Tibial artery (tissue), 4 donors: ENCODE data around the gene CEP350.

Experiments
- DNase-seq, 2 donors: peaks; one replicate each; pipeline ENCODE4 v3.0.0-alpha.2; 2019
- H3K27ac ChIP-seq, 2 donors: fragments of 200-600 bp; sonication (generic) in 1 of 2; 1 replicate in 1 of 2; 2 replicates in 1 of 2; pipeline ENCODE4 v1.5.1; 2018 to 2019; ENCODE audit warnings: mild to moderate bottlenecking in 1 of 2
- H3K27me3 ChIP-seq, 2 donors: fragments of 200-600 bp; sonication (generic) in 1 of 2; one replicate each; pipeline versions ENCODE4 v1.5.1 to v1.6.0; 2016 to 2019
- H3K36me3 ChIP-seq, 3 donors: fragments of 200-600 bp; sonication (generic) in 2 of 3; one replicate each; pipeline ENCODE4 v1.5.1; 2016 to 2019; ENCODE audit warnings: mild to moderate bottlenecking in 2 of 3
- H3K4me1 ChIP-seq, 4 donors: fragments of 200-600 bp; sonication (generic) in 2 of 4; 1 replicate in 3 of 4; 2 replicates in 1 of 4; pipeline ENCODE4 v1.5.1; 2016 to 2019
- H3K4me3 ChIP-seq, 2 donors: fragments of 200-600 bp; sonication (generic) in 1 of 2; 1 replicate in 1 of 2; 2 replicates in 1 of 2; pipeline ENCODE4 v1.5.1; 2018 to 2019; ENCODE audit warnings: mild to moderate bottlenecking in 2 of 2
- H3K9me3 ChIP-seq, 3 donors: fragments of 200-600 bp; sonication (generic) in 1 of 3; one replicate each; pipeline ENCODE4 v1.5.1; 2016 to 2019
- intact Hi-C: fragments of 100-400 bp; cut with DNase I; formaldehyde crosslinking; loops from one replicate; pipeline ENCODE4 v1.15.0; 2023; ENCODE audit warnings: low total_unique reads
- TF ChIP-seq, protein P1 (sequence below), 2 experiments: fragments of 200-600 bp in 1 of 2; fragments of 450-650 bp in 1 of 2; IDR thresholded peaks; one replicate each; pipeline ENCODE4 v1.5.1; 2017 to 2019; ENCODE audit warnings: antibody characterized with exemption in 2 of 2, mild to moderate bottlenecking in 1 of 2, moderate library complexity in 1 of 2

The CEP350 gene

DNA sequence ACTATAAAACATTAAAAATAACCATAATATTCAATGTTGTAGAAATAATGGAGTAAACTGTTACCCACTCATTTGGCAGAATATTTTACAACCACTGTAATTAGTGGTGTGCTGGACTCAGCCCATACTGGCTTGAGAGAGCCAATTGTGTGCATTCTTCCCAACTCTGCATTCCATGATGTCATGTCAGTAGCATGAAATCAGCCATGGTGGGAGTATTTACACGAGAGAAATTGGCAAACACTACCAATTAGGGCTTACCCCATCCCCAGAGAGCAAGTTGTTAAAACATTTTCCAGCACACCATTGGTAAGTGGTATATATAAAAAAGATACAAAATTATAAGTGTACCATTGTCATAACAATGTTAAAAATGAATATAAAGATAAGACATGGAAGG is 180.9 kb downstream of the CEP350 start:
- intact Hi-C loops = no loop called here
- H3K36me3 ChIP-seq = no peaks in the 10 kb centered on the region
- H3K9me3 ChIP-seq = no peaks in the 10 kb centered on the region
- no peak overlapping the region for H3K27ac ChIP-seq
- no peak for DNase-seq
- H3K4me1 ChIP-seq = no peaks in the 10 kb centered on the region
- TF ChIP-seq, protein P1, sequence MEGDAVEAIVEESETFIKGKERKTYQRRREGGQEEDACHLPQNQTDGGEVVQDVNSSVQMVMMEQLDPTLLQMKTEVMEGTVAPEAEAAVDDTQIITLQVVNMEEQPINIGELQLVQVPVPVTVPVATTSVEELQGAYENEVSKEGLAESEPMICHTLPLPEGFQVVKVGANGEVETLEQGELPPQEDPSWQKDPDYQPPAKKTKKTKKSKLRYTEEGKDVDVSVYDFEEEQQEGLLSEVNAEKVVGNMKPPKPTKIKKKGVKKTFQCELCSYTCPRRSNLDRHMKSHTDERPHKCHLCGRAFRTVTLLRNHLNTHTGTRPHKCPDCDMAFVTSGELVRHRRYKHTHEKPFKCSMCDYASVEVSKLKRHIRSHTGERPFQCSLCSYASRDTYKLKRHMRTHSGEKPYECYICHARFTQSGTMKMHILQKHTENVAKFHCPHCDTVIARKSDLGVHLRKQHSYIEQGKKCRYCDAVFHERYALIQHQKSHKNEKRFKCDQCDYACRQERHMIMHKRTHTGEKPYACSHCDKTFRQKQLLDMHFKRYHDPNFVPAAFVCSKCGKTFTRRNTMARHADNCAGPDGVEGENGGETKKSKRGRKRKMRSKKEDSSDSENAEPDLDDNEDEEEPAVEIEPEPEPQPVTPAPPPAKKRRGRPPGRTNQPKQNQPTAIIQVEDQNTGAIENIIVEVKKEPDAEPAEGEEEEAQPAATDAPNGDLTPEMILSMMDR (IDR thresholded peaks at IDR 0.05) = no peak
- peaks cover 0 to 7% of the 10 kb centered on the region in 2 donors for H3K27me3 ChIP-seq
- no peak overlapping the region for H3K4me3 ChIP-seq

DNA sequence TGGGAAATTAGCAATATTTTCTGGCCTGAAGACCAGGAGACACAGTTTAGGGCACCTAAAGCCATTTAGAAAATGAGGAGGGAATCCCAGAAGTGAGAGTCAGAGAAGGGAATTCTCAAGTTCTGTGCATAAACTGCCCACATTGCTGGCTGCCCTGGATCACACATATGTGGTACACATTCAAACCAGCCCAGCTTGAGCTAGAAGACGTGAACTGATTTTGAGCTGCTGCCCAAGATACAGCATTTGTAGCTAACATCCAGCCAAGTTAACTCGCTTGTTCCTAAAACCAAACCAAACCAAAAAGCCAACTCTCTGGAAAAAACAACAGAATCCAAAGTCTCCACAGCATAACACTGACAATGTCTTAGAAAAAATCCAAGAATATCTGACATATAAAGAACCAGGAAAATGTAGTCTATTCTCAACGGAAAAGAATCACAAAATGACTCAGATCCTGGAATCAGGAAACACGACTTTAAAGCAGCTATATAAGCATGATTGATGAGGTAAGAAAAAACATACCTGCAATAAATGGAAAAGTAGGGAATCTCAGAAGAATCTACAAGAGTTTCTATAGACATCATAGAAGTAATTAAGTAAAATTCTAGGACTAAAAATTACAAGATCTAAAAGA is 181.8 kb downstream of the CEP350 start:
- intact Hi-C loops = no loop called here
- no peak for DNase-seq
- Histone ChIP-seq H3K27me3 (peaks cover 0 to 9% of the 10 kb centered on the region in 2 donors), H3K27ac (no peak overlapping the region), H3K9me3 (no peaks in the 10 kb centered on the region), H3K36me3 (no peaks in the 10 kb centered on the region), H3K4me1 (no peaks in the 10 kb centered on the region), H3K4me3 (no peak overlapping the region)
- TF ChIP-seq, protein P1 (IDR thresholded peaks at IDR 0.05) = no peak

DNA sequence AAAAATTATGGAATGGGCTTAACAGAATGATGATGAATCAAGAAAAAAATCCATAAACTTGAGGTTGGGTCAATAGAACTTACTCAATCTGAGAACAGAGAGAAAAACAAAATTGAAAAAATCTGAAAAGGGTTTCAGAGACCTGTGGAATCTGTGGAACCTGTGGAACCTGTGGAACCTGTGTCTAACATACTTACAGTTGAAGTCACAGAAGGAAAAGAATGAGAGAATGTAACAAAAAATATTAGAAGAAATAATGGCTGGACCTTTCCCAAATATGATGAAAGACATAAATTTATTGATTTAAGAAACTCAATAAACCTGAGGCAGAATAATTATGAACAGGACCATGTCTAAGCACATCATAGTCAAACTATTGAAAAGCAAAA is 182.4 kb downstream of the CEP350 start:
- H3K4me3 ChIP-seq = no peak overlapping the region
- H3K27ac ChIP-seq = no peak overlapping the region
- peaks cover 0 to 9% of the 10 kb centered on the region in 2 donors for H3K27me3 ChIP-seq
- H3K36me3 ChIP-seq = no peaks in the 10 kb centered on the region
- no peaks in the 10 kb centered on the region for H3K4me1 ChIP-seq
- no peaks in the 10 kb centered on the region for H3K9me3 ChIP-seq
- intact Hi-C loops = no loop called here
- no peak for DNase-seq
- TF ChIP-seq, protein P1 (IDR thresholded peaks at IDR 0.05) = no peak

DNA sequence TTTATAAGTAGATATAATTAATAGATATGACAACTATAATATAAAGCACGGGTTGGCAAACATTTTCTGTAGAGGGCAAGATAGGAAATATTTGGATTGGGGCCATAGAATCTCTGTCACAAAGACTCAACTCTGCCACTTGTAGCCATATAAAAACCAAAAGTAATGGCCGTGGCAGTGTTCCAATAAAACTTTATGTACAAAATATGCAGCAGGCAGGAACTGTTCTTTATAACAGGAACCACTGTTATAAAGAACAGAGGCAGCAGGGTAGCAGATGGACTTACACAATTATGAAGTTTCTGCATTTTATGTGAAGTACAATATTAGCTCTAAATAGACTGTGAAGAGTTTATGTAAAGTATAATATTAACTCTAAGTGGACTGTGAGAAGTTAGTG is 183.2 kb downstream of the CEP350 start:
- Histone ChIP-seq H3K9me3 (no peaks in the 10 kb centered on the region), H3K4me1 (no peaks in the 10 kb centered on the region), H3K4me3 (no peak overlapping the region), H3K27me3 (peaks cover 0 to 6% of the 10 kb centered on the region in 2 donors), H3K27ac (no peak overlapping the region), H3K36me3 (no peaks in the 10 kb centered on the region)
- DNase-seq = no peak
- TF ChIP-seq, protein P1 (IDR thresholded peaks at IDR 0.05) = no peak
- intact Hi-C loops = no loop called here

DNA sequence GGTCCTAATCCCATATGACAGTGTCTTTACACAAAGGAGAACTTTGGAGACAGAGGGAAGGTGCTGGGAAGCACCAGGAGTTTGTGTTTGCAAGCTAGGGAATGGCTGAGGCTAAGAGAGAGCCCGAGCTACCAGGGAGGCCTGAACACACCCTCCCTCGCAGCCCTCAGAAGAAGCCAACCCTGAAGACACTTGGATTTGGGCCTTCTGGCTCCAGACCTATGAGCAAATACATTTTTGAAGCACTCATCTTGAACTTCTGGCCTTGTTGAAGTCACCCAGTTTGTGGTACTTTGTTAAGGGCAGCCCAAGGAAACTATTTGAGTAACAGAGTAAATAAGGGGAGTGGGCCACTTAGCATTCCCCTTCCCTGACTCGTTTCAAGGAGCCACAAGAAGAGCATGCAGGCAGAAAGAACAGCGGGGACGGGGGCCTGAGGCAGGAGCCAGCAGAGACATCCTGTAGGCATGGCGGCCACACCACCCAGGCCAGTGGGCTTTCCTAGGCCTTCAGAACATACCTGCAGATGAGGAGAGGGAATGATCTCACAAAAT is 186.8 kb downstream of the CEP350 start:
- no peaks in the 10 kb centered on the region for H3K4me1 ChIP-seq
- TF ChIP-seq, protein P1 (IDR thresholded peaks at IDR 0.05) = no peak
- intact Hi-C loops = no loop called here

More for the DNA sequence above, 186.8 kb downstream of the CEP350 start:
- Histone ChIP-seq H3K9me3 (no peaks in the 10 kb centered on the region), H3K27me3 (peaks cover 0 to 3% of the 10 kb centered on the region in 2 donors), H3K4me3 (no peak overlapping the region), H3K27ac (no peak overlapping the region), H3K36me3 (no peaks in the 10 kb centered on the region)
- DNase-seq = no peak
